HepG2 (cell line): ENCODE measurements around the gene ZCCHC18. TPM values are rescaled to one million over a fixed set of nuclear protein-coding genes. Genes with fewer than 3 reads are reported as not detected.

Experiments used
- ARNT2 ChIP-seq: sonication (generic); formaldehyde crosslinking; IDR thresholded peaks from 2 replicates; pipeline ENCODE4 v1.8.0; 2022; ENCODE audit warnings: mild to moderate bottlenecking, low read depth, missing genetic modification reagents, moderate library complexity
- CREM ChIP-seq, 2 experiments: sonication (generic) in 1 of 2; formaldehyde crosslinking in 1 of 2; IDR thresholded peaks; 2 replicates each; pipeline versions ENCODE4 v1.4.0 to v1.6.1; 2016 to 2020; ENCODE audit warnings: antibody characterized with exemption in 1 of 2, mild to moderate bottlenecking in 1 of 2, missing genetic modification reagents in 1 of 2
- ELF1 ChIP-seq: sonication (generic); formaldehyde crosslinking; IDR thresholded peaks from 2 replicates; pipeline ENCODE4 v1.4.0; 2020; ENCODE audit warnings: missing genetic modification reagents
- FOXO1 ChIP-seq: sonication (generic); formaldehyde crosslinking; IDR thresholded peaks from 2 replicates; pipeline ENCODE4 v1.4.0; 2020; ENCODE audit warnings: missing genetic modification reagents
- GLI4 ChIP-seq: sonication (generic); formaldehyde crosslinking; IDR thresholded peaks from 2 replicates; pipeline ENCODE4 v1.5.1; 2020; ENCODE audit warnings: missing genetic modification reagents, mild to moderate bottlenecking, moderate library complexity, borderline replicate concordance
- IRF2 ChIP-seq: IDR thresholded peaks from 2 replicates; pipeline ENCODE4 v1.6.1; 2018; ENCODE audit warnings: missing genetic modification reagents, missing compliant biosample characterization
- KAT8 ChIP-seq: IDR thresholded peaks from 2 replicates; pipeline ENCODE4 v1.6.1; 2016; ENCODE audit warnings: missing genetic modification reagents, missing compliant biosample characterization
- MED1 ChIP-seq: sonication (generic); formaldehyde crosslinking; IDR thresholded peaks from 2 replicates; pipeline ENCODE4 v1.4.0; 2020; ENCODE audit warnings: missing genetic modification reagents
- MEF2D ChIP-seq: sonication (generic); formaldehyde crosslinking; IDR thresholded peaks from 2 replicates; pipeline ENCODE4 v1.5.1; 2020; ENCODE audit warnings: mild to moderate bottlenecking, missing genetic modification reagents
- NCOA5 ChIP-seq: sonication (generic); formaldehyde crosslinking; IDR thresholded peaks from 2 replicates; pipeline ENCODE4 v1.4.0; 2020; ENCODE audit warnings: missing genetic modification reagents
- PHF21A ChIP-seq: sonication (generic); formaldehyde crosslinking; IDR thresholded peaks from 2 replicates; pipeline ENCODE4 v1.5.0; 2020; ENCODE audit warnings: mild to moderate bottlenecking, missing genetic modification reagents
- PTBP1 ChIP-seq: fragments of 200-400 bp; formaldehyde crosslinking; IDR thresholded peaks from 2 replicates; pipeline ENCODE4 v1.6.1; 2018; ENCODE audit warnings: low read length, low read depth; ENCODE audit not compliant: poor library complexity, severe bottlenecking
- SAP130 ChIP-seq: IDR thresholded peaks from 2 replicates; pipeline ENCODE4 v1.6.1; 2016; ENCODE audit warnings: low read depth
- TEAD2 ChIP-seq: sonication (generic); formaldehyde crosslinking; IDR thresholded peaks from 2 replicates; pipeline ENCODE4 v1.9.0; 2021; ENCODE audit warnings: missing genetic modification reagents
- THAP11 ChIP-seq: IDR thresholded peaks from 2 replicates; pipeline ENCODE4 v1.6.1; 2016; ENCODE audit warnings: missing biosample characterization, missing genetic modification reagents
- ZFAT ChIP-seq: sonication (generic); formaldehyde crosslinking; conservative IDR thresholded peaks from 2 replicates; pipeline ENCODE4 v1.8.1; 2023; ENCODE audit warnings: missing genetic modification reagents, inconsistent platforms
- ZNF350 ChIP-seq: sonication (generic); formaldehyde crosslinking; IDR thresholded peaks from 2 replicates; pipeline ENCODE4 v1.4.0; 2020; ENCODE audit warnings: mild to moderate bottlenecking, low read depth, missing genetic modification reagents, borderline replicate concordance
- ZNF44 ChIP-seq: sonication (generic); formaldehyde crosslinking; IDR thresholded peaks from 2 replicates; pipeline ENCODE4 v1.5.1; 2020; ENCODE audit warnings: mild to moderate bottlenecking, missing genetic modification reagents
- ZSCAN31 ChIP-seq: sonication (generic); formaldehyde crosslinking; IDR thresholded peaks from 2 replicates; pipeline ENCODE4 v1.5.0; 2020; ENCODE audit warnings: low read depth, mild to moderate bottlenecking, missing genetic modification reagents
- polyA plus RNA-seq, 8 experiments: library from polyadenylated mRNA; depleted of rRNA in 3 of 8; stranded (reverse) in 7 of 8; unstranded in 1 of 8; fragments of >200 nt; fragmentation: Illumina TruSeq in 4 of 8; extraction: Trizol in 4 of 8; gene quantifications; 2 replicates each; pipeline versions ENCODE4 v1.2.1 to v1.2.3, GENCODE V29; 2011 to 2016; ENCODE audit warnings: low read depth in 4 of 8, missing spikeins in 1 of 8, mixed read lengths in 1 of 8; ENCODE audit not compliant: insufficient read depth in 1 of 8
- total RNA-seq, 5 experiments: library from RNA; depleted of rRNA; stranded (reverse); fragments of >200 nt; fragmentation: Illumina TruSeq; extraction: Trizol; gene quantifications; 2 replicates each; pipeline ENCODE4 v1.2.3, GENCODE V29; 2016; ENCODE audit warnings: low read depth in 1 of 5
- TF ChIP-seq, protein P1 (sequence below): sonication (generic); formaldehyde crosslinking; IDR thresholded peaks from 2 replicates; pipeline ENCODE4 v1.4.0; 2020; ENCODE audit warnings: low read depth, missing genetic modification reagents
- TF ChIP-seq, protein P2 (sequence below): IDR thresholded peaks from 2 replicates; pipeline ENCODE4 v1.6.1; 2016
- TF ChIP-seq, protein P3 (sequence below): IDR thresholded peaks from 2 replicates; pipeline ENCODE4 v1.6.1; 2012; ENCODE audit warnings: inconsistent platforms
- TF ChIP-seq, protein P4 (sequence below): sonication (generic); formaldehyde crosslinking; IDR thresholded peaks from 2 replicates; pipeline ENCODE4 v1.8.0; 2022; ENCODE audit warnings: low read depth, missing genetic modification reagents

ZCCHC18 gene
- total and polyA plus RNA-seq, 2 of the 13 experiments (the other 11 are each of a cell fraction or from before 2014, with no cell fraction given), result 0.18 to 0.33 TPM

DNA sequence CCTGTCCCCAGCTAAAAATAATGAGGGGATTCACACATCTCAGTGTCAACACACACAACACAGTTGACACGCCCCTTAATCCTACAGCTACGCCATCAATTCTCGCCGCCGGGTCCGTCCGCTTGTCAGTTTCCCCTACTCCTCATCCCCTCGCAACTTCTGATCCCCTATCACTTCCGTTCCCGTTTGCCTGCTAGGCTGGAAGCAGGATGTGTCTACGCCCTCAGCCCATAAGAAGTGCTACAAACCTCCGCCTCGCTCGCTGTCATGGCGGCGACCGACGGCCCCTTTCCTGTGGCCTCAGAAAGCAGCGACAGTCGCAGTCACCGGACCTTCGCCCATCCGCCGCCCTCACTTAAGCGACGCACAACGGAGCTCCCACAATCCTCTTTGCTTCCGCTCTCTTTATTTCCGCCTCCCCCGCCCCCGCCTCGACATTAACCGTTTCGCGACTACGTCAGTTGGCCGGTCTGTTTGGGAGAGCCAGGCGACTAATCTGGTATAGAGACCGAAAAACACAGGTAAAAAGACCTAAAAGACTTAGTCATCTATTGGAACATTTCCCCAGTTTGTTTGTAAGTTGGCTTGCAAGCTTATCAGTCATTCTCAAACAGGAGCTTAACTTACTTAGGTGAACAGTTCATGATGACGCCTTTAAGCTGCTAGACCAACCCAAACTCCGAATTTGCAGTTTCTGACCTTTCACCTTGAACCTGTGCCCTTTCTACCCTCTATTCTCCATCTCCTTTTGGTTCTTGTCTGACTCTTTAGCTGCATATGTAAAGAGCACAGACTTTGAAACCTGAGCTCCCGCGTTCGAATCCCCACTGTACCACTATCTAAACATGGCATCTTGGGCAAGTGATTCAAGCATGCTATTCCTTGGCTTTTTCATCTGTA lies 44.6 kb downstream of the ZCCHC18 start, which contains the start of gene SLC25A53 (continued):
- peak; percentile 93 for TF ChIP-seq KAT8 (CRISPR knock-in tag)
- TF ChIP-seq PTBP1, result no peak
- peak; percentile 63; the same call in 1 of the 2 replicates for TF ChIP-seq ZFAT
- peak; percentile 69 for TF ChIP-seq SAP130 (CRISPR knock-in tag)
- TF ChIP-seq IRF2, result peak; percentile 49; the same call in 1 of the 2 replicates
- TF ChIP-seq, protein P1, sequence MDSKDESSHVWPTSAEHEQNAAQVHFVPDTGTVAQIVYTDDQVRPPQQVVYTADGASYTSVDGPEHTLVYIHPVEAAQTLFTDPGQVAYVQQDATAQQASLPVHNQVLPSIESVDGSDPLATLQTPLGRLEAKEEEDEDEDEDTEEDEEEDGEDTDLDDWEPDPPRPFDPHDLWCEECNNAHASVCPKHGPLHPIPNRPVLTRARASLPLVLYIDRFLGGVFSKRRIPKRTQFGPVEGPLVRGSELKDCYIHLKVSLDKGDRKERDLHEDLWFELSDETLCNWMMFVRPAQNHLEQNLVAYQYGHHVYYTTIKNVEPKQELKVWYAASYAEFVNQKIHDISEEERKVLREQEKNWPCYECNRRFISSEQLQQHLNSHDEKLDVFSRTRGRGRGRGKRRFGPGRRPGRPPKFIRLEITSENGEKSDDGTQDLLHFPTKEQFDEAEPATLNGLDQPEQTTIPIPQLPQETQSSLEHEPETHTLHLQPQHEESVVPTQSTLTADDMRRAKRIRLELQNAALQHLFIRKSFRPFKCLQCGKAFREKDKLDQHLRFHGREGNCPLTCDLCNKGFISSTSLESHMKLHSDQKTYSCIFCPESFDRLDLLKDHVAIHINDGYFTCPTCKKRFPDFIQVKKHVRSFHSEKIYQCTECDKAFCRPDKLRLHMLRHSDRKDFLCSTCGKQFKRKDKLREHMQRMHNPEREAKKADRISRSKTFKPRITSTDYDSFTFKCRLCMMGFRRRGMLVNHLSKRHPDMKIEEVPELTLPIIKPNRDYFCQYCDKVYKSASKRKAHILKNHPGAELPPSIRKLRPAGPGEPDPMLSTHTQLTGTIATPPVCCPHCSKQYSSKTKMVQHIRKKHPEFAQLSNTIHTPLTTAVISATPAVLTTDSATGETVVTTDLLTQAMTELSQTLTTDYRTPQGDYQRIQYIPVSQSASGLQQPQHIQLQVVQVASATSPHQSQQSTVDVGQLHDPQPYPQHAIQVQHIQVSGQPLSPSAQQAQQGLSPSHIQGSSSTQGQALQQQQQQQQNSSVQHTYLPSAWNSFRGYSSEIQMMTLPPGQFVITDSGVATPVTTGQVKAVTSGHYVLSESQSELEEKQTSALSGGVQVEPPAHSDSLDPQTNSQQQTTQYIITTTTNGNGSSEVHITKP (CRISPR knock-in tag), result no peak
- peak; percentile 50; the same call in 1 of the 2 replicates for TF ChIP-seq PHF21A (CRISPR knock-in tag)
- no peak for TF ChIP-seq TEAD2 (CRISPR knock-in tag)
- TF ChIP-seq, protein P2, sequence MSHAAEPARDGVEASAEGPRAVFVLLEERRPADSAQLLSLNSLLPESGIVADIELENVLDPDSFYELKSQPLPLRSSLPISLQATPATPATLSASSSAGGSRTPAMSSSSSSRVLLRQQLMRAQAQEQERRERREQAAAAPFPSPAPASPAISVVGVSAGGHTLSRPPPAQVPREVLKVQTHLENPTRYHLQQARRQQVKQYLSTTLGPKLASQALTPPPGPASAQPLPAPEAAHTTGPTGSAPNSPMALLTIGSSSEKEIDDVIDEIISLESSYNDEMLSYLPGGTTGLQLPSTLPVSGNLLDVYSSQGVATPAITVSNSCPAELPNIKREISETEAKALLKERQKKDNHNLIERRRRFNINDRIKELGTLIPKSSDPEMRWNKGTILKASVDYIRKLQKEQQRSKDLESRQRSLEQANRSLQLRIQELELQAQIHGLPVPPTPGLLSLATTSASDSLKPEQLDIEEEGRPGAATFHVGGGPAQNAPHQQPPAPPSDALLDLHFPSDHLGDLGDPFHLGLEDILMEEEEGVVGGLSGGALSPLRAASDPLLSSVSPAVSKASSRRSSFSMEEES (CRISPR knock-in tag), result 0 out of 2 replicates have a peak, but pooled peaks have one; percentile 14
- TF ChIP-seq FOXO1, result 0 out of 2 replicates have a peak, but pooled peaks have one; percentile 22
- TF ChIP-seq ZNF350 (CRISPR knock-in tag), result peak; percentile 71; the same call in 1 of the 2 replicates
- no peak for TF ChIP-seq ZNF44
- TF ChIP-seq ZSCAN31, result 0 out of 2 replicates have a peak, but pooled peaks have one; percentile 36
- TF ChIP-seq ARNT2 (CRISPR knock-in tag), result no peak
- peak; percentile 46 for TF ChIP-seq MED1
- no peak for TF ChIP-seq NCOA5 (CRISPR knock-in tag)
- TF ChIP-seq THAP11 (CRISPR knock-in tag), result peak; percentile 90
- 0 out of 2 replicates have a peak, but pooled peaks have one; percentile 26 for TF ChIP-seq GLI4 (CRISPR knock-in tag)
- TF ChIP-seq, protein P3, sequence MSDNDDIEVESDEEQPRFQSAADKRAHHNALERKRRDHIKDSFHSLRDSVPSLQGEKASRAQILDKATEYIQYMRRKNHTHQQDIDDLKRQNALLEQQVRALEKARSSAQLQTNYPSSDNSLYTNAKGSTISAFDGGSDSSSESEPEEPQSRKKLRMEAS, result peak; percentile 59; the same call in 1 of the 2 replicates
- peak; percentile 92 for TF ChIP-seq CREM (IDR thresholded peaks at IDR 0.05)
- TF ChIP-seq CREM (CRISPR knock-in tag; IDR thresholded peaks at IDR 0.05), result 0 out of 2 replicates have a peak, but pooled peaks have one; percentile 13
- peak; percentile 75 for TF ChIP-seq ELF1 (CRISPR knock-in tag)
- TF ChIP-seq MEF2D, result no peak
- TF ChIP-seq, protein P4, sequence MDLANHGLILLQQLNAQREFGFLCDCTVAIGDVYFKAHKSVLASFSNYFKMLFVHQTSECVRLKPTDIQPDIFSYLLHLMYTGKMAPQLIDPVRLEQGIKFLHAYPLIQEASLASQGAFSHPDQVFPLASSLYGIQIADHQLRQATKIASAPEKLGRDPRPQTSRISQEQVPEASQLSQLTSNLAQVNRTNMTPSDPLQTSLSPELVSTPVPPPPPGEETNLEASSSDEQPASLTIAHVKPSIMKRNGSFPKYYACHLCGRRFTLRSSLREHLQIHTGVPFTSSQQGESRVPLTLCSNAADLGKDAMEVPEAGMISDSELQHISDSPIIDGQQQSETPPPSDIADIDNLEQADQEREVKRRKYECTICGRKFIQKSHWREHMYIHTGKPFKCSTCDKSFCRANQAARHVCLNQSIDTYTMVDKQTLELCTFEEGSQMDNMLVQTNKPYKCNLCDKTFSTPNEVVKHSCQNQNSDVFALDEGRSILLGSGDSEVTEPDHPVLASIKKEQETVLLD (CRISPR knock-in tag), result peak; percentile 72; the same call in 1 of the 2 replicates
